PC-3 (cell line): ENCODE data around the gene ESYT1.

Experiments used
- EZH2 ChIP-seq: fragments of 300-600 bp; sonication (generic); IDR thresholded peaks from one replicate; pipeline ENCODE4 v1.6.1; 2017; ENCODE audit warnings: antibody characterized with exemption, mild to moderate bottlenecking, low read length; ENCODE audit not compliant: unreplicated experiment
- EZH2phosphoT487 ChIP-seq: fragments of 300-600 bp; sonication (generic); IDR thresholded peaks from 2 replicates; pipeline ENCODE4 v1.6.1; 2018; ENCODE audit warnings: mild to moderate bottlenecking, antibody characterized with exemption, low read length, borderline replicate concordance

DNA sequence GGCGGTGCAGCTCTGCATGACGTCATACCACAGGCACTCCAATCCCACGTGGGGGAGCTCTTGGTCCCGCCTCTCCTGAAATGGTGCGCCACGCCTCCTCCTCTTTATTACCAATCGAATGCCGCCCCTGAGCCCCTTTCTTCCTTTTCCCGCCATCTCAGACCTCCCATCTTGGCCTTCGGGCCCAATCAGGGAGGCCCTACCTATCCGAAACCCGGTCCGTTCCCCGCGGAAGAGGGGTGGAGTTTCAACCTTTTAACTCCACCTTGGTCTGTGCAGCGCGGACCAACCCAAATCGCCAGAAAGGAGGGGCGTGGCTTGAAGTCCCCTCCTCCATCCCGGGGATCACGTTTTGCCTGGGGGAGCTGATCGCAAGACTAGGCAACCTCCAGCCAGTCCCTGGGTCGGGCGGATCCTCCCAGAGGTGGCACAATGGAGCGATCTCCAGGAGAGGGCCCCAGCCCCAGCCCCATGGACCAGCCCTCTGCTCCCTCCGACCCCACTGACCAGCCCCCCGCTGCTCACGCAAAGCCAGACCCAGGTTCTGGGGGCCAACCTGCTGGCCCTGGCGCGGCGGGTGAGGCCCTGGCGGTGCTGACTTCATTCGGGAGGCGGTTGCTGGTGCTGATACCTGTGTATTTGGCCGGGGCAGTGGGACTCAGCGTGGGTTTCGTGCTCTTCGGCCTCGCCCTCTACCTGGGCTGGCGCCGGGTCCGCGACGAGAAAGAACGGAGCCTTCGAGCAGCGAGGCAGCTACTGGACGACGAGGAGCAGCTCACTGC lies at the start of gene ESYT1:
- TF ChIP-seq EZH2phosphoT487 = no peak
- no peak for TF ChIP-seq EZH2
